Measurements from ENCODE around the gene PPP2R5A.
"Not testable (repeated sequence)": the region's sequence is repeated elsewhere in the genome, so short reads cannot be mapped to it uniquely, and the experiment has no call there.

The PPP2R5A gene

DNA sequence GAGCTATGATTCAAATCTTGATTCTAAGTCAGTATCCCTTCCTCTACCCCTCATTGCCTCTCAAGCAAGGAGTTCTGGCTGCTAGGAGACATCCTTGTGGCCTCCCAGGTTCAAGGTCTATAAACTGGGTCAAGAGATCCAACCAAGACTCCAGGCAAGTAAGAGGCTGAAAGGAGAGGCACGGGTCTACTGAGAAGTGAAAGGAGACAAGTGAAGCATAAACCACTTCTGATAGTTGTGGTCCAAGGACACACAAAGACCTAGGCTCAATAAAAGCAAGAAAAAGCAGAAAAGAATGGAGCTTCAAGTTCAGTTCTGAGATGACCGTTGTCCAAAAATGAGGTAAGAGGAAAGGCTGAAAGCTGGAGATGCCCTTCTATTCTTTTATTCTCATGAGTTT lies 17.8 kb upstream of the PPP2R5A start:
- no peak for DNase-seq (ENCODE audit: low spot score)

- DNase-seq (ENCODE audit: low spot score), result no peak
Measured at GRCh38 chr1:212269306-212269705, 15.9 kb upstream of the PPP2R5A start.

- no peak for DNase-seq (ENCODE audit: low spot score)
Measured at GRCh38 chr1:212270564-212270963, 14.6 kb upstream of the PPP2R5A start.

DNA sequence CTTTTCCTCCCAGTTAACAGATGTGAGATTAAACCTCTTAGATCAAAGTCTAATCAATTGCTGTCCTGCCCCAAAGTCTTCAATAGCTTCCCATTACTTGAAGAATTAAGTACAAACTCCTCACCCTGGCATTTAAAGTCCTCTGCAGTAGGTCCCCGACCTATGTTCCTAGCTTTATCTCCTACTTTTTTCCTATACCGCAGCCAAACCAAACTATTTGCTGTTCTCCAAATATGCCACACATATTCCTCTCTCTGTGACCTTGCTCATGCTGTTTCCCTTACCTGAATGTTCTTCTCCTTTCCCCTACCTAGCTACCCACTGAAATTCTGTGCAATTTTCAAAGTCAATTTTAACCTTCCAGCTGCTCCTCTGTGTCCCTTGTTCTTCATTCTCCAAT lies 14.0 kb upstream of the PPP2R5A start:
- DNase-seq (ENCODE audit: low spot score), result no peak

DNA sequence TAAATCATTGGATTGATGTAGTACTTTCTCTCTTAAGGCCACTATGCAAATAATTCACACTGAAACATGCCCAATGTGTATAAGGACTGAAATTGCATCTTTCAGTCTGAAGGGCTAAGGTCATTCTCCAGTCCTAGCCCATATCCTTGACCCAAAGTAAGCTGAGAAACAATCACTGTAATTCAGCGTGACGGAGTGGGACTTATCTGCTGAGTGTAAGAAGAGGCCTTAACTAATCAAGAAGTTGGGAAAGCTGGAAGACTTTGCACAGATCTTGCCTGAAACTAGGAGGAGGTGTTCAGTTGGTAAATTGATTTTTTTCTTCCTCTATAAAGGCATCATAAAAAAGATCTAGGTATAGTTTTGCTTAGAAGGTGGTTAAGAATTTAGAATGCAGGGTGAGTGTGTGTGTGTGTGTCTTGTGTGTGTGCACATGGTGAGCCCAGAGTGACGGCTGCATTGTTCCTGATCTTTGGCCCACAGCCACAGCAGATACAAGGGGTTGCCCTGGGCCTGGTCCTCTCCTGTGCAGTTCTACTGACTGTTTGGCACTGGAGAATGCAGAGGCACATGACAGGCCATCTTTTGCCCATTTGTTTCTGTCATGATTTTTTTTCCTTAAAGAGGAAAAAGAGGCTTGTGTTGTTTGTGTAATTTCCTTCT lies 13.3 kb upstream of the PPP2R5A start:
- no peak for DNase-seq (ENCODE audit: low spot score)

DNA sequence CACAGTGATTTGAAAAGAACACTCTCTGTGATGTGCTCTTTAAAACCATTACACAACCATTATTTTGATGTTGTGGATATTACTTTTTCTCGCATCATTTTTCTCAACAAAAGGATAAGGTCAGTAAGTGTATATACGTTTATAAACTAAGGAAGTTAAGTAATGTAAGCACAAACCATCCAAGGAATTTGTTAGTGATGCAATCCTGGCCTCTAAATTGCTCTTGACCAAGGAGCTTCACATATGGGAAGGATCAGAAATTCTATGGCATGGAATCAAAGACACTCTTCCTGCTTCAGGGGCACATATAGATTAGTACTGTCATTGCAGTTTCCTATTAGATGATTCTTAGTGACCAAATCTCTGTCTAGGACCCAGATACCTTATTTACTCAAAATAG lies 3.6 kb upstream of the PPP2R5A start:
- no peak for DNase-seq (ENCODE audit: low spot score)

- DNase-seq (ENCODE audit: low spot score), result no peak
Measured at GRCh38 chr1:212283741-212284140, 1.5 kb upstream of the PPP2R5A start.

GRCh38 chr1:212284332-212284743 lies 872 bp upstream of the PPP2R5A start:
- DNase-seq (ENCODE audit: low spot score), result no peak

GRCh38 chr1:212285685-212286555 lies 710 bp downstream of the PPP2R5A start:
- DNase-seq (ENCODE audit: low spot score), result peak; percentile 61

DNA sequence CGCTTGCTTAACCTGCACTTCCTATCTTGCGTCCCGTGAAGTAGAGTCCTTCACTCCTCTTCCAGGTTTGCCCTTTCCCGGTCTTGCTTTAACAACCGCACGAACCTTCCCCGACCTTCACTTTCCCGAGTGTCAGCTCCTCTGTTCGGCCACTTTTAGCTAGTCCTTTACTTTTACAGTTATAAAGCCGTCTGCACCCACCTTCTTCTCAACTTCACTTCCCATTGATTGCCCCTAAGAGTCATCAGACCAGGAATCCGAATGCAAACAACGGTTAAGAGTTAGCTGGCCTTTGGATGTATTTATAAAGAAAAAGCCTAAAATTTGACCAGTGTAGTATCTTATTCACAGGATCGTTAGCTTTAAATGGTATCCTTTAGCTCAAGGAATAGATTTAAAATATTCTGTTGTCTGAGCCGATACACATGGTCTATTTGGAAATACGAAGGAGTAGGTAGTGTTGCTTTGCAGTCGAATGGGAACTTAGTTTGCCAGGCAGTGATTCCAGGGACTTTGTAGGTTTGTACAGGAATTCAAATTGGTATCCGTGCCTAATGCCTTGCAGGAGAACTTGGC lies 1.4 kb downstream of the PPP2R5A start:
- peak; percentile 50 for DNase-seq (ENCODE audit: low spot score)

DNA sequence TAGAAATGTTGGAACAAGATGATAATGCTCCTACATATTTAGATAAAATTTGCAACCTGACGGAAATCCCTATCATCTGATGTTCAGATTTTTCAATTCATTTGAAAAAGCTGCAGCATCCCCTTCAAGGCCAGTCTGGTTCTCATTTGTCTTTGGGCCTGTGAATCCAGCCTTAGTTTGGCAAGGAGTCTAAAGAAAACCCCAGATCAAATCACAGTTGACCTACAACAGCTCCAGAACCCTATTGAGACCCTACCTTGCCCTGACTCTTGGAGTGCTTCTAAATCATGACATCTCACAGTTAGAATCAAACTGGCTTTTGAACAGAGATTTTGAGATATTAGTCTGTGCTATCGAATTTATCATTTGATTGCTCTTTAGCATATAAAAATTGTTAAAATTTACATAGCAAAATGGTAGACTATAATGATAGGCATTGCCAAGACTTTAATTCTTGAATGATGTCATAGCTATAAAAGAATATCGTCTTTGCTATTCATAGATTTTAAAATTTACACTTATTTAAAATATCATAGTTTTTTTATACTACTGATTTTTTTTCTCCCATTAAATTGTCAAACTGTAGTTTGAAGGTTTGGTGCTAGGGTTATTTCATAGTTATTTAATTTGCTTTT lies 2.2 kb downstream of the PPP2R5A start:
- DNase-seq (ENCODE audit: low spot score), result peak; percentile 7

GRCh38 chr1:212287995-212288394 lies 2.8 kb downstream of the PPP2R5A start:
- DNase-seq (ENCODE audit: low spot score), result not testable (repeated sequence)

DNA sequence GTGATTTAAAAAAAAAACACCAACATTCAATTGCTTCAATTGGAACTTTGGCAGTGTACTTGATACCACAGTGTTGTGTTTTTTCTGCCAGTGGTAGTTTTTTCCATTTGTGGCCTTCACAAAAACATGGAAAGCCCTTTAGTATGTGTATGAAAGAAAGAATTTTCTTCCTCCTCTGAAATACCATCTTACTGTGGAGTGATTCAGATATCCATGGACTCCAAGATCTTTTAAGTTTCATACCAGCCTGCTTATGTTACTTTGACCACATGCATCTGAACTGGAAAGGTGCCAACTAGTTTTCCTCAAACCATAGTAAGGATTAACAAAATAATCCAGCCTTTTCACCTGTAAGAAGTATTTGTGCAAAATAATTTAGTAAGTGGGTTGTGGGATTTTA lies 3.4 kb downstream of the PPP2R5A start:
- DNase-seq (ENCODE audit: low spot score), result no peak

DNA sequence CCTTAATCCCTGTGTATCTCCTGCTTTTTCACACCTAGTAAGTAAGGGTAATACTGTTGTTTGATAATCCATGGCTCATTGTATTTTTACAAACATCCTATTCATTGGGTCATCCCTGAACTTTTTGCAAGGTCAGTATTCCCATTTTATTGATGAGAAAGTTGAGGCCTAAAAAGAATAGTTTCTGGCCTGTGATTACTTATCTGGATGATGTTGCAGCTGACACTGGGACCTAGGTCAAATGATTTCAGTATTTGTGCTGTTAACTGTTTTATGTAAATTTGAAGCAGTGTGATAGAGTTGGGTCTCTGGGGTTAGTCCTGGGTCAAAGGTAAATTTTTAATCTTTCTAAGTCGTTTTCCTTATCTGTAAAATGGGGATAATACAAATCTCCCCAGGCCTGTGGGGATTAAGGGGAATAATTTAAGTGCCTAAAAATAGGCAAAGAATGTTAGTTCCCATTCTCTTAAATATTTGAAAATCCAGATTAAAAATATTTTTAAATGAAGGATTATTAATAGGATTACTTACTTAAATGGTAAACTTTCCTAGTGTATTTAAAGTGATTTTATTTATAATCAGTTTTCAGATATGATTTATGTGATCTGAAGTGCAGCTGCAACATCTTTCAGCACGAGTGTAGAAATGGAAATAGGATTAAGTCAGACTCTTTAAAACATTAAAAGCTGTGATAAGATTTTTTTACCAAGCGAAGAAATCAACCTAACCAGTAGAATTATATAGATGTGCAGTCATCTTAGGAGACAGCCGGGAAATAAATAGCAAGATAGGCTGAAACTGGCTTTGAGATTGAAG lies 4.3 kb downstream of the PPP2R5A start:
- no peak for DNase-seq (ENCODE audit: low spot score)

DNA sequence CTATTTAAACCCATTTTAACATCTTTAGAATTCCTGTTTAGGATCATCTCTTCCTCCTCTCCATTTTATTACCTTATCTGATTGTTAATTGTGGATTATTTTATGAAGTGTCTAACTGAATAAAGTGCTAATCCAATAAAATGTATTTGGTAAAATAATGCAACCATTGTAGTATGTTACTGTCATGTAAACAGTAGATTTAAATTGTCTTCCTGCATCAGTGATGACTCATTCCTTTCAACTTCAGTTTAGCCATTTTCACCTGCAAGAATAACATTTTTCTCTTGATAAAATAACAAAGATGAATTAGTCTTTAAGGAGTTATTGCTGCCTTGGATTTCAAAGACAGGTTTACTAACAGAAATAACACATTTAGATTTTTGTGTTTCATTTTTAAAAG lies 5.4 kb downstream of the PPP2R5A start:
- no peak for DNase-seq (ENCODE audit: low spot score)

DNA sequence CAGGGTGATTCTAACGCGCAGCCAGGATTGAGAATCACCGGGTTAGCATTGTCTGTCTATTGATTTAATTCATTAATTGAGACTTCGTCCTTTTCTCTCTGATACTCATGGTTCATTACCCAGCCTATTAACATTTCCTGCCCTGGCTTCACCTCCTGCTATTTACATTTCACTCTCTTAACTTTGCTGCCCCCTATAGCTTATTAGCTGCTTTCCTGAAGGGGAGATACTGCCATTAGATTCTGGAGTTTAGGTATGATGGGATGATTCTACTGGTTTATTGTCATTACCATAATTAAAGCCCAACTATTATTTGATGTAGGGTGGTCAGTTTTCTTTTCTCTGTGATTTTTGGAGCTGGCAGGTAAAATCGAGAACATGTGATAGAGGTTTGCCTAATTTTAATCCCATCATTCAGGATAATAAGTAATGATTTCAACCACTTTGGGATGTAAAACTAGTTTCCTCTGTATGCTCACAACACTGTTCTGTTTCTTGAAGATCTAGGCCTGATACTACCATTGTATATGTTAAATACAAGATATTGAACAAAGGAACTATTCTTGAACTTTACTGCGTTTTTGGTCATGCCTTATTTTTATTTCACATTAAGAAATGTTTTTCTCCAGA lies 6.4 kb downstream of the PPP2R5A start:
- DNase-seq (ENCODE audit: low spot score), result peak; percentile 56

- DNase-seq (ENCODE audit: low spot score), result no peak
Measured at GRCh38 chr1:212292250-212293105, 7.3 kb downstream of the PPP2R5A start.

- DNase-seq (ENCODE audit: low spot score), result no peak
Measured at GRCh38 chr1:212293579-212293978, 8.4 kb downstream of the PPP2R5A start.

GRCh38 chr1:212294983-212295382 lies 9.8 kb downstream of the PPP2R5A start:
- DNase-seq (ENCODE audit: low spot score), result no peak

DNA sequence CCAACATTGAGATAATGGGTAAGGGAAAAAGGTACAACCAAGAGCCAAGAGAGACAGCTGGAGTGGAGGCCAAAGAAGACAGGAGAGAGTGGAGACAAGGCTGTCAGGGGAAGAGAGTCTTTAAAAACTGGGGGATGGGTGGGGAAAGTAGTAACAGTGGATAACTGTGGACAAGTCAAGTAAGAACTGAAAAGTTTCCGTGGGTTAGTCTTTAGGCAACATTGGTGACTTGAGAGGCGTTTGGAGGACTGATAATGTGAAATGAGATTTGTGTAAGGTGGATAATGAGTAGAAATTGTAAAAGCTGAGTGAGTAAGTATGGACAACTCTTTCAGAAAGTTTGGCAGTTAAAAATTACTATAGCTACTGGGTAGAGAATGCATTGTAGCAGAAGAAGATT lies 10.4 kb downstream of the PPP2R5A start:
- no peak for DNase-seq (ENCODE audit: low spot score)

All from Ammon's horn (tissue), 1 donor.